Neuronal stem cell (in vitro differentiated cells): Measurements from ENCODE around the gene RTEL1.

Source experiments
- DNase-seq: peaks from one replicate; pipeline ENCODE4 v3.0.0-alpha.2; 2013; ENCODE audit warnings: low spot score
- H2AFZ ChIP-seq: one replicate; pipeline ENCODE4 v1.6.1; 2013; ENCODE audit warnings: mild to moderate bottlenecking, low read length, inconsistent platforms
- H2AK5ac ChIP-seq: 2 replicates; pipeline ENCODE4 v1.6.1; 2013; ENCODE audit warnings: low read depth, mild to moderate bottlenecking, inconsistent platforms, low read length, moderate library complexity, mixed read lengths
- H2BK120ac ChIP-seq: 2 replicates; pipeline ENCODE4 v1.6.1; 2013; ENCODE audit warnings: low read depth, mild to moderate bottlenecking, inconsistent platforms, low read length, moderate library complexity, mixed read lengths
- H2BK12ac ChIP-seq: one replicate; pipeline ENCODE4 v1.6.1; 2013; ENCODE audit warnings: low read length, inconsistent platforms
- H2BK15ac ChIP-seq: 2 replicates; pipeline ENCODE4 v1.6.1; 2013; ENCODE audit warnings: mild to moderate bottlenecking, low read length, inconsistent platforms, mixed read lengths
- H2BK5ac ChIP-seq: one replicate; pipeline ENCODE4 v1.6.1; 2013; ENCODE audit warnings: inconsistent platforms, mild to moderate bottlenecking, low read length, moderate library complexity
- H3K14ac ChIP-seq: one replicate; pipeline ENCODE4 v1.6.1; 2013; ENCODE audit warnings: low read length, inconsistent platforms
- H3K18ac ChIP-seq: 2 replicates; pipeline ENCODE4 v1.6.1; 2013; ENCODE audit warnings: low read length, inconsistent platforms
- H3K23ac ChIP-seq: 2 replicates; pipeline ENCODE4 v1.6.1; 2013; ENCODE audit warnings: low read depth, mild to moderate bottlenecking, mixed read lengths, low read length, inconsistent platforms; ENCODE audit not compliant: poor library complexity
- H3K27ac ChIP-seq: replicated peaks from 3 replicates; pipeline ENCODE4 v1.5.1; 2013; ENCODE audit warnings: low read length, inconsistent platforms
- H3K27me3 ChIP-seq, 3 experiments: 2 replicates each; pipeline ENCODE4 v1.6.1; 2013; ENCODE audit warnings: low read length in 3 of 3, mild to moderate bottlenecking in 2 of 3, inconsistent platforms in 1 of 3, low read depth in 1 of 3, mixed read lengths in 1 of 3, moderate library complexity in 1 of 3; ENCODE audit not compliant: control insufficient read depth in 3 of 3, insufficient read depth in 3 of 3
- H3K36me3 ChIP-seq, 2 donors: replicated peaks in 1 of 2; 2 replicates each; pipeline ENCODE4 v1.6.1; 2013; ENCODE audit warnings: low read length in 2 of 2; ENCODE audit not compliant: control insufficient read depth in 2 of 2, insufficient read depth in 2 of 2
- H3K4ac ChIP-seq: 2 replicates; pipeline ENCODE4 v1.6.1; 2013; ENCODE audit warnings: inconsistent platforms, mild to moderate bottlenecking, low read length, moderate library complexity
- H3K4me1 ChIP-seq, 2 donors: 1 replicate in 1 of 2; 2 replicates in 1 of 2; pipeline ENCODE4 v1.6.1; 2013; ENCODE audit warnings: low read length in 2 of 2, low read depth in 1 of 2; ENCODE audit not compliant: control insufficient read depth in 2 of 2, insufficient read depth in 1 of 2
- H3K4me2 ChIP-seq: one replicate; pipeline ENCODE4 v1.6.1; 2013; ENCODE audit warnings: mild to moderate bottlenecking, low read length, inconsistent platforms; ENCODE audit not compliant: insufficient read depth, poor library complexity, severe bottlenecking
- H3K4me3 ChIP-seq, 2 donors: 2 replicates each; pipeline ENCODE4 v1.5.1; 2013; ENCODE audit warnings: low read length in 2 of 2, mild to moderate bottlenecking in 2 of 2, inconsistent platforms in 1 of 2, moderate library complexity in 1 of 2
- H3K79me1 ChIP-seq: one replicate; pipeline ENCODE4 v1.6.1; 2013; ENCODE audit warnings: low read depth, mild to moderate bottlenecking, inconsistent platforms, low read length, moderate library complexity
- H3K9ac ChIP-seq: one replicate; pipeline ENCODE4 v1.6.1; 2013; ENCODE audit warnings: mild to moderate bottlenecking, low read depth, low read length, inconsistent platforms; ENCODE audit not compliant: poor library complexity
- H3K9me3 ChIP-seq, 2 donors: replicated peaks in 1 of 2; 2 replicates each; pipeline versions ENCODE3 to v1.6.1; 2013; ENCODE audit warnings: low read length in 2 of 2, mild to moderate bottlenecking in 2 of 2, inconsistent platforms in 1 of 2, low read depth in 1 of 2, mixed read lengths in 1 of 2, moderate library complexity in 1 of 2; ENCODE audit not compliant: control insufficient read depth in 2 of 2, insufficient read depth in 1 of 2
- H4K8ac ChIP-seq: one replicate; pipeline ENCODE4 v1.6.1; 2013; ENCODE audit warnings: low read depth, mild to moderate bottlenecking, inconsistent platforms, low read length, moderate library complexity
- H4K91ac ChIP-seq: one replicate; pipeline ENCODE4 v1.6.1; 2013; ENCODE audit warnings: low read length, low read depth, mild to moderate bottlenecking, inconsistent platforms; ENCODE audit not compliant: poor library complexity
- WGBS, 2 donors: extraction: QIAGEN DNeasy Blood & Tissue Kit; methylation state at CpG; one replicate each; pipeline ENCODE4 v1.1.7; 2013; ENCODE audit warnings: missing lambda C conversion rate in 2 of 2, mixed read lengths in 1 of 2; ENCODE audit not compliant: insufficient read length in 2 of 2, insufficient replicate concordance in 1 of 2; ENCODE audit errors: extremely low coverage in 2 of 2; 5-methylcytosine and 5-hydroxymethylcytosine counted together

Gene RTEL1

DNA sequence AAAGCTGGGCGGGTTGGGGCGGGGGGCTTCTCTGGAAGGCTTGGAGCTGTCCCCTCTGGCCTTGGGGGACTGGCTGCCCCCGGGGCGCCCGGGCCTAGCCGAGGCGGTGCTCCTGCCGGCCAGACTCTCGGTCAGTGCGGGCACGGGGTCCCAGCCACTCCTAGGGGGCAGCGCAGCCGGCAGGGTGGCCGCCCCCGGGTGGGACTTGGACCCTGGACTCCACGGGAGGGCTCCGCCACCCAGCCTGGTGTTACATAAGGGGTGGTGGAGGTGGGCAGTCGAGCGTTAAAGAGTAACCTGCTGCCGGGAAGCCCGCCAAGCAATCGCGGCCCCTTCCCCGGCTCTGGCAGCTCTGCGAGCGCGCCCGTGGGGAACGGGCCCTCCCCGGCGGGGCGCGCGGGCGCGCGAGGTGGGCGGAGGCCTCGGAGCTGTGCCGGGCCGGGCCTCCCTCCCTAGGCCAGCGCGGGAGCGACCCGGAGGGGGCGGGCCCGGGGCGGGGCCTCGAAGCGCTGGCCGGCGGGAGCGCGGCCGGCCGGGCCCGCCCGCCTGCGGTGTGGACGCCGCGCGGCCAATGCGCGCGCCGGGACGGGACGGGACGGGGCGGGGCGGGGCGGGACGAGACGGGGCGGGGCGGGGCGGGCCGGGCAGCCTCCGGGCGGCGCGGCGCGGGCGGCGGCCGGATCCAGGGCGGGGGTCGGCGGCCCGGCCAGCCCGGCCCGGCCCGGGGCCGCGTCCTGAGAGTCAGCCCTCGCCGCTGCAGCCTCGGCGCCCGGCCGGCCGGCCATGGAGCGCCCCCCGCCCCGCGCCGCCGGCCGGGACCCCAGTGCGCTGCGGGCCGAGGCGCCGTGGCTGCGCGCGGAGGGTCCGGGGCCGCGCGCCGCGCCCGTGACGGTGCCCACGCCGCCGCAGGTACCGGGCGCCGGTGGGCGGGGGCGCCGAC is 81.3 kb downstream of the RTEL1 start, which contains the start of gene SLC2A4RG:
Gene SLC2A4RG (plus strand): TSS at position 647 of the 940 bp plus-strand sequence. CDS start 137 bp downstream, at position 784.
- Histone ChIP-seq H4K91ac (no peak within 1 kb of the TSS), H3K18ac (peak within 1 kb of the TSS; percentile 97), H3K79me1 (peaks cover 16% of the 10 kb centered on the region), H2AK5ac (peak within 1 kb of the TSS; percentile 100), H3K36me3 (peaks cover 24 to 57% of the 10 kb centered on the region in 2 donors), H3K9me3 (no peaks in the 10 kb centered on the region), H2BK15ac (peak within 1 kb of the TSS; percentile 81), H3K27me3 (no peaks in the 10 kb centered on the region), H3K4me2 (peak within 1 kb of the TSS; percentile 97), H3K14ac (no peak within 1 kb of the TSS), H2BK5ac (peak within 1 kb of the TSS; percentile 98), H3K4ac (no peak within 1 kb of the TSS), H3K4me1 (peaks cover 10 to 20% of the 10 kb centered on the region in 2 donors), H3K23ac (peak within 1 kb of the TSS; percentile 85), H2BK12ac (peak within 1 kb of the TSS; percentile 90), H3K4me3 (peak within 1 kb of the TSS; percentile 69 to 89), H3K9ac (peak within 1 kb of the TSS; percentile 97), H4K8ac (peak within 1 kb of the TSS; percentile 43), H2AFZ (peak within 1 kb of the TSS; percentile 91), H3K27ac (peak within 1 kb of the TSS; percentile 94), H2BK120ac (peak within 1 kb of the TSS; percentile 8)
- DNase-seq: peak; percentile 79
- WGBS, 2 donors: no CpG with 5 or more reads among the region's 136 CpGs

- Histone ChIP-seq H3K4me3 (peak overlapping the region; percentile 69 to 89), H3K79me1 (peaks cover 16% of the 10 kb centered on the region), H3K18ac (peak overlapping the region; percentile 97), H3K4ac (no peak overlapping the region), H3K27me3 (no peaks in the 10 kb centered on the region), H2BK15ac (peak overlapping the region; percentile 67), H3K4me2 (peak overlapping the region; percentile 89), H3K4me1 (peaks cover 10 to 20% of the 10 kb centered on the region in 2 donors), H3K9ac (peak overlapping the region; percentile 97), H3K27ac (peak overlapping the region; percentile 94), H2BK5ac (peak overlapping the region; percentile 98), H2AFZ (peak overlapping the region; percentile 66), H3K9me3 (no peaks in the 10 kb centered on the region), H2BK12ac (no peak overlapping the region), H3K36me3 (peaks cover 18 to 57% of the 10 kb centered on the region in 2 donors), H2BK120ac (peak overlapping the region; percentile 8), H3K23ac (peak overlapping the region; percentile 85), H4K8ac (no peak overlapping the region), H3K14ac (no peak overlapping the region), H2AK5ac (peak overlapping the region; percentile 100), H4K91ac (no peak overlapping the region)
- no CpG with 5 or more reads among the region's 80 CpGs for WGBS, 2 donors
- DNase-seq: peak; percentile 59
These were observed 82.0 kb downstream of the RTEL1 start for GRCh38 chr20:63740070-63740626.

DNA sequence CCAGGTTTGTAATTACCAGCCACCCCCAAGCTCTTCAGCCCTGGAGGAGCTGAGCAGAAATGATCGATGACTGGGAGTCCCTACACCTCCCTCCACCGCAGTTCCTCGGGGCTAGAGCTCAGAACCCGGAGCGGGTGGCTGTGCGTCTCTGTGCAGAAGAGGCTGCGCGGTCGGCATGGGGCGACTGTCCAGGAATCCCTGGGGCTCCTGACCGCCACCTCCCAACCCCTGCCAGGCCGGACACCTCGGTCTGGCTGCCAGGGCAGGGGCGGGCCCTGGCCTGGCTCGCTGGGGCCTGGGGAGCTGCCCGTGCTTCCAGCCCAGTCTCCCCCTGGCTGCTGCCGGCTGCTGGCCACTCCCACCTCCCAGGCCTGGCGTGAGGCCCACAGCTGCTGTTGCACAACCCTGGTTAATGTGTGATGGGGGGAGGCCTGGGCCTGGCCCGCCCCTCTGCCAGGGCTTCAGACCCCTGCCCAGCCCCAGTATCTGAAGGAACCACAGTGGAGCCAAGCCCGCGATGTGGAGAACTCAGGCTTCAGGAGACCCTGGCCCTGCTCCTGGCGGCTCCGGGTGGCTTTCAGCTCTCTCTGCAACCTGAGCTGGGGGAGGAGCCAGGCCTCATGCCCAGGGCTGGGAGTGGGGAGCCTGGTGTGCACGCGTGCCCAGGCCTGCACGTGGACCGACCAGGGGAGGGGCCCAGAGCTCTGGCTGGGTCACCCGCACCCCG is 82.7 kb downstream of the RTEL1 start:
- peaks cover 13 to 57% of the 10 kb centered on the region in 2 donors for H3K36me3 ChIP-seq
- DNase-seq: peak; percentile 75
- H3K23ac ChIP-seq: peak overlapping the region; percentile 85
- H3K18ac ChIP-seq: peak overlapping the region; percentile 97
- H3K4me2 ChIP-seq: peak overlapping the region; percentile 89
- H2AFZ ChIP-seq: peak overlapping the region; percentile 66
- peak overlapping the region; percentile 69 to 89 for H3K4me3 ChIP-seq
- peak overlapping the region; percentile 8 for H2BK120ac ChIP-seq
- no peak overlapping the region for H4K8ac ChIP-seq
- H3K27me3 ChIP-seq: no peaks in the 10 kb centered on the region
- peak overlapping the region; percentile 98 for H2BK5ac ChIP-seq
- no peak overlapping the region for H3K4ac ChIP-seq
- no peak overlapping the region for H4K91ac ChIP-seq
- peak overlapping the region; percentile 90 for H2BK12ac ChIP-seq
- H3K9me3 ChIP-seq: no peaks in the 10 kb centered on the region
- no peak overlapping the region for H3K14ac ChIP-seq
- H2AK5ac ChIP-seq: peak overlapping the region; percentile 100
- H3K4me1 ChIP-seq: peaks cover 10 to 20% of the 10 kb centered on the region in 2 donors
- peak overlapping the region; percentile 67 for H2BK15ac ChIP-seq
- H3K27ac ChIP-seq: peak overlapping the region; percentile 94
- WGBS, 2 donors: no CpG with 5 or more reads among the region's 29 CpGs
- H3K9ac ChIP-seq: peak overlapping the region; percentile 97
- H3K79me1 ChIP-seq: peaks cover 18% of the 10 kb centered on the region
